K562 (cell line): ENCODE measurements around the gene ZCCHC8. TPM values are rescaled to one million over a fixed set of nuclear protein-coding genes. Genes with fewer than 3 reads are reported as not detected.
A peak's percentile ranks its signal among the peaks of the same experiment; 100 is the strongest.

ENCODE experiments used
- CBX1 ChIP-seq: sonication (generic); IDR thresholded peaks from 2 replicates; pipeline ENCODE4 v1.6.1; 2016; ENCODE audit warnings: antibody characterized with exemption, low read depth, mild to moderate bottlenecking
- CEBPG ChIP-seq, 3 experiments: fragments of 200-800 bp in 1 of 3; sonication (Bioruptor generic) in 1 of 3; sonication (generic) in 1 of 3; formaldehyde crosslinking in 1 of 3; IDR thresholded peaks in 2 of 3; conservative IDR thresholded peaks in 1 of 3; 2 replicates each; pipeline versions ENCODE4 v1.6.1 to v1.8.0; 2016 to 2022; ENCODE audit warnings: missing compliant biosample characterization in 2 of 3, missing genetic modification characterization in 2 of 3, mild to moderate bottlenecking in 1 of 3, missing genetic modification reagents in 1 of 3
- DMBX1 ChIP-seq: fragments of 250-450 bp; sonication (Bioruptor Pico); IDR thresholded peaks from 2 replicates; pipeline ENCODE4 v1.8.0; 2022; ENCODE audit warnings: inconsistent platforms, mild to moderate bottlenecking, moderate library complexity, borderline replicate concordance
- E2F3 ChIP-seq: fragments of 250-450 bp; sonication (Bioruptor Pico); IDR thresholded peaks from 2 replicates; pipeline ENCODE4 v1.4.0; 2020; ENCODE audit warnings: mild to moderate bottlenecking
- FOXK2 ChIP-seq, 2 experiments: fragments of 450-650 bp; IDR thresholded peaks in 1 of 2; conservative IDR thresholded peaks in 1 of 2; 2 replicates each; pipeline ENCODE4 v1.6.1; 2016; ENCODE audit warnings: low read depth in 2 of 2, mild to moderate bottlenecking in 1 of 2
- FOXP1 ChIP-seq: sonication (generic); formaldehyde crosslinking; IDR thresholded peaks from 2 replicates; pipeline ENCODE4 v1.8.0; 2022; ENCODE audit warnings: mild to moderate bottlenecking, missing genetic modification reagents
- GABPB1 ChIP-seq: sonication (generic); formaldehyde crosslinking; IDR thresholded peaks from 2 replicates; pipeline ENCODE4 v1.8.0; 2022; ENCODE audit warnings: mild to moderate bottlenecking, missing genetic modification reagents
- HSF4 ChIP-seq: fragments of 250-450 bp; sonication (Bioruptor Pico); IDR thresholded peaks from 2 replicates; pipeline ENCODE4 v2.1.2; 2022; ENCODE audit warnings: mild to moderate bottlenecking, moderate library complexity, borderline replicate concordance
- MBD2 ChIP-seq: sonication (generic); IDR thresholded peaks from 2 replicates; pipeline ENCODE4 v1.6.1; 2016; ENCODE audit warnings: low read depth, borderline replicate concordance
- NR1H2 ChIP-seq: sonication (generic); formaldehyde crosslinking; IDR thresholded peaks from 2 replicates; pipeline ENCODE4 v1.4.0; 2020; ENCODE audit warnings: mild to moderate bottlenecking, missing genetic modification reagents
- PHF8 ChIP-seq: fragments of 200-600 bp; sonication (generic); IDR thresholded peaks from 2 replicates; pipeline ENCODE4 v1.6.1; 2012; ENCODE audit warnings: mixed run types, mild to moderate bottlenecking, inconsistent platforms, low read length, moderate library complexity, borderline replicate concordance
- POLR2B ChIP-seq: fragments of 450-650 bp; IDR thresholded peaks from 2 replicates; pipeline ENCODE4 v1.6.1; 2018; ENCODE audit warnings: low read depth; ENCODE audit not compliant: partially characterized antibody
- RBBP5 ChIP-seq: fragments of 200-600 bp; sonication (generic); IDR thresholded peaks from 2 replicates; pipeline ENCODE4 v1.6.1; 2012; ENCODE audit warnings: borderline replicate concordance, mild to moderate bottlenecking, low read length, control low read depth, inconsistent platforms; ENCODE audit not compliant: insufficient read depth, poor library complexity, severe bottlenecking
- RNF219 ChIP-seq: fragments of 250-450 bp; sonication (Bioruptor Pico); IDR thresholded peaks from 2 replicates; pipeline ENCODE4 v1.5.0; 2022; ENCODE audit warnings: mild to moderate bottlenecking
- SMARCB1 ChIP-seq: IDR thresholded peaks from 2 replicates; pipeline ENCODE4 v1.6.1; 2011; ENCODE audit warnings: improper control_type of control experiment, low read depth; ENCODE audit not compliant: insufficient read length
- STAT5A ChIP-seq: IDR thresholded peaks from 2 replicates; pipeline ENCODE4 v1.6.1; 2012; ENCODE audit warnings: low read length, inconsistent platforms, borderline replicate concordance
- TAF1 ChIP-seq: IDR thresholded peaks from 2 replicates; pipeline ENCODE4 v1.6.1; 2011; ENCODE audit warnings: mild to moderate bottlenecking, low read length, moderate library complexity; ENCODE audit not compliant: insufficient read depth, control insufficient read depth, severe bottlenecking; ENCODE audit errors: extremely low read depth
- ZBTB9 ChIP-seq: fragments of 450-650 bp; formaldehyde crosslinking; IDR thresholded peaks from 2 replicates; pipeline ENCODE4 v1.4.0; 2020; ENCODE audit warnings: mild to moderate bottlenecking, moderate library complexity
- ZFPM2 ChIP-seq: fragments of 250-450 bp; sonication (Bioruptor Pico); IDR thresholded peaks from 2 replicates; pipeline ENCODE4 v1.5.1; 2022; ENCODE audit warnings: mild to moderate bottlenecking
- ZNF253 ChIP-seq: fragments of 250-450 bp; sonication (Bioruptor Pico); conservative IDR thresholded peaks from 2 replicates; pipeline ENCODE4 v1.6.1; 2021; ENCODE audit warnings: mild to moderate bottlenecking
- ZNF699 ChIP-seq: fragments of 250-450 bp; sonication (Bioruptor Pico); IDR thresholded peaks from 2 replicates; pipeline ENCODE4 v1.8.0; 2021; ENCODE audit warnings: mild to moderate bottlenecking, moderate library complexity; ENCODE audit not compliant: insufficient replicate concordance
- ZNF766 ChIP-seq: fragments of 200-800 bp; sonication (Bioruptor generic); conservative IDR thresholded peaks from 2 replicates; pipeline ENCODE4 v1.6.1; 2016; ENCODE audit warnings: missing genetic modification characterization, missing compliant biosample characterization
- polyA plus RNA-seq, 8 experiments: library from polyadenylated mRNA; depleted of rRNA in 4 of 8; stranded (reverse) in 5 of 8; unstranded in 3 of 8; fragments of >200 nt; fragmentation: Nextera tagmentation in 2 of 8; fragmentation: Illumina TruSeq in 1 of 8; extraction: Ambion mirVana in 2 of 8; extraction: Trizol in 1 of 8; gene quantifications; 2 replicates each; pipeline versions ENCODE4 v1.2.1 to v1.2.3, GENCODE V29; 2011 to 2014; ENCODE audit warnings: inconsistent platforms in 1 of 8, missing spikeins in 1 of 8
- total RNA-seq, 7 experiments: library from RNA; depleted of rRNA in 6 of 7; stranded (reverse); fragments of >200 nt in 6 of 7; fragmentation: Illumina TruSeq in 2 of 7; extraction: Trizol in 2 of 7; gene quantifications; 2 replicates each; pipeline versions ENCODE4 v1.2.1 to v1.2.3, GENCODE V29; 2011 to 2021; ENCODE audit warnings: low replicate concordance in 1 of 7

Gene ZCCHC8
- total and polyA plus RNA-seq, 9 of the 15 experiments (the other 6 are each of a cell fraction or from before 2014, with no cell fraction given): 14.8 to 50.9 (median 34.1) TPM

GRCh38 chr12:122526683-122527477 lies 26.1 kb upstream of the ZCCHC8 start, which contains the start of the genes KNTC1 and RSRC2 (continued):
- TF ChIP-seq ZBTB9 (CRISPR knock-in tag) (peak; percentile 67; the same call in 1 of the 2 replicates), ZNF766 (CRISPR knock-in tag) (peak; percentile 78; the same call in 1 of the 2 replicates), POLR2B (peak; percentile 96), STAT5A (0 out of 2 replicates have a peak, but pooled peaks have one; percentile 14), CEBPG (CRISPR knock-in tag; IDR thresholded peaks at IDR 0.05) (peak; percentile 24; the same call in 1 of the 2 replicates), CEBPG (tag; conservative IDR thresholded peaks at IDR 0.05 in 1 of 2, IDR thresholded peaks at IDR 0.05 in 1 of 2) (peak; percentile 18 to 54; a peak in 2 of 4 replicates), MBD2 (peak; percentile 23; the same call in 1 of the 2 replicates), SMARCB1 (no peak), HSF4 (CRISPR knock-in tag) (no peak), NR1H2 (CRISPR knock-in tag) (0 out of 2 replicates have a peak, but pooled peaks have one; percentile 21), PHF8 (peak; percentile 100), FOXP1 (CRISPR knock-in tag) (peak; percentile 68; the same call in 1 of the 2 replicates), E2F3 (CRISPR knock-in tag) (peak; percentile 99), ZFPM2 (peak; percentile 33; the same call in 1 of the 2 replicates), TAF1 (peak; percentile 96), ZNF699 (CRISPR knock-in tag) (no peak), ZNF253 (CRISPR knock-in tag) (no peak), RBBP5 (peak; percentile 74), CBX1 (peak; percentile 58; the same call in 1 of the 2 replicates), FOXK2 (conservative IDR thresholded peaks at IDR 0.05 in 1 of 2, IDR thresholded peaks at IDR 0.05 in 1 of 2; ENCODE audit: low read depth in 2 of 2) (peak; percentile 51 to 64), RNF219 (no peak), DMBX1 (CRISPR knock-in tag) (peak; percentile 67), GABPB1 (CRISPR knock-in tag) (peak; percentile 79)
